NCI-H345 treated with DMSO at 0.1 percent for 48 hours (cell line): ENCODE measurements around the gene IL1RL1.

Source experiments
- DNase-seq: peaks from one replicate; lab custom pipeline; 2025; ENCODE audit not compliant: unreplicated experiment; lab: John Stamatoyannopoulos, UW

The IL1RL1 gene

DNA sequence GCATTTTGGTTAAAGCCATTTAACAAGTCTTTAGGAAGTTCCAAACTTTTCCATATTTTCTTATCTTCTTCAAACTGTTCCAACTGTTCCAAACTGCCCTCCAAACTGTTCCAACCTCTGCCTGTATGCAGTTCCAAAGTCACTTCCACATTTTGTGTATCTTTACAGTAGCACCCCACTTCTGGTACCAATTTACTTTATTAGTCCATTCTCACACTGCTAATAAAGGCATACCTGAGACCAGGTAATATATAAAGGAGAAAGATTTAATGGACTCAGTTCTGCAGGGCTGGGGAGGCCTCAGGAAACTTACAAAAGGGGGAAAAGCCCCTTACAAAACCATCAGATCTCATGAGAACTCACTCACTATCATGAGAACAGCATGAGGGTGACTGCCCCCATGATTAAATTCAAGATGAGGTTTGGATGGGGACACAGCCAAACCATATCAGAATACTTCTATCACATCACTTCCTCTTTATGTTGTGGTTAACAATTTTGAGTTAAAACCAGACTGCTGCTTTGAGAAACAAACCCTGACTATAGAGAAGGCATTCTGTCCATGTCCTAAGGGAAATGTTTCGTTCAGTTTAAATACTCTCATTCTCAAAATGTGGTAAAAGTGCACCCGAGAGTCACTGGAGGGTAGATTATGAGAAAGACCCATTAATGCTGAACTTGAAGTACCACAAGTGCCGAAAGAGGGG lies 55.2 kb downstream of the IL1RL1 start:
- DNase-seq = no peak

DNA sequence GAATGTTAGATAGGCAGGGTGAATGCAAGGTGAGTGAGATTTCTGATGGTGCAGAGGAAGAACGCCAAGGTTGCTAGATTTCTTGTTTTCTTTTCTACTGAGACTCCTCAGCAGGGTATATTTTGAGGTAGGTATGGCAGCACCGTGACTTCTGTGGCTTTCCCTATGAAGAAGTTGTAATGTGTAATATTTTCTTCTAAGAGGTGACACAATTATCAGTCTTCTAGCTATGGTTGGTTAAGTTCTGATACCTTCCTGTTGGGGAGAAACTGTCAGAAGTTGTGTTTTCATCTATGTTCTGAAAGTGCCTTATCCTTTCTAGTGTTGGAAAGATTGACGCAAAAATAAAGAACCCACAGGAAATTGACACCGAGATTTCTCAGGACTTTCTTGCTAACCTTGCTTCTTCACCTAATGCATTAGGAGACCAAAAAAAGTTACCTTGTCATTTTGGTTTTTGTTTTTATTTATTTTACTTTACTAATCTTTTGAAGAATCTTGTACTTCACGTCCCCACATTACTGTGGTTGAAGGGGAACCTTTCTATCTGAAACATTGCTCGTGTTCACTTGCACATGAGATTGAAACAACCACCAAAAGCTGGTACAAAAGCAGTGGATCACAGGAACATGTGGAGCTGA lies 56.1 kb downstream of the IL1RL1 start:
- DNase-seq = no peak

DNA sequence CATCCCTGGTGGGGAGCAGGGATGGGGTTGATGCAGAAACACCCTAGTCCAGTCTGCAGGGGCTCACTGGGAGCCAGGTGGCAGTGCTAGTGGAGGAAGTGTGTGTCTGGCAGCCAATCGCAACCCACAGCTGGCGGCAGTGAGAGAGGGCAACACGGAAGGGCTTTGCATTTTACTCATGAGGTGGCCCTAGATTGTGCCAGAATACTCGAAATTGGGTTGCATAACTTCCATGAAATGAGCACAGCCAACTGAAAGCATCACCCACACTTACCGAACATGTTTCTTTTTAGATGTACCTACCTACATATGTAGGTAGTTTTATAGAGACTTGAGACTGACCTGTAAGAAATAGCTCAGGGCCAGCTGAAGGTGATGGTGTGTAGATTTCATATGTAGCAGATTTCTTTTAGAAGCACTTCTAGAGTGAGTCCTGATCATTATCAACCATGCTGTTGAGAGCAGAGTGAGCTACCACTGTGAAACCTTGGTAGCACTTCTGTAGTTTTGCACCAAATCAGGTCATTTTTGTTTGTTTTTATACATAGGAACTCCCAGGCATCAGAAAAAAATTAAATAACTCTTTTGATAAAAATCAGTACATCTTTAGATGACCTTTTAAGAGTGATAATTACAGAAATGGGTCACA lies 57.2 kb downstream of the IL1RL1 start:
- DNase-seq = no peak

DNA sequence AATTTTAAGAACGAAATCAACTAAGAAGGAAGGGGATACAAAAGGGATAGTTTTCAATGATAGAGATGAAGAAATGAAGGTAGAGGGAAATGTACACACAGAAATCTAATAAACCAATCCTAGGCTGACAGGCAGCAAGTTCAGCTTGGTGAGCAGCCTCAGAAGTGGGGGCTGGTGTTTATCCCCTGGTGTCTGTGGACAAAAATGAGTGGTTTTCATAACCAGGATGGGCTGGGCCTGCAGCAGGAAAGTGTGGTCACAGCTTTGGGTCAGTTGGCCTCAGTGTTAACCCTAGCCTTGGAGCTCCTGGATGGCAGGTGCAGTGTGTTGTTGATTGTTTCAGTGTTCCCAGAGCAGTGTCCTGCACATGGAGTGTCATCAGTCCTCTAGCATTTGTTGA lies 58.5 kb downstream of the IL1RL1 start:
- DNase-seq = no peak

DNA sequence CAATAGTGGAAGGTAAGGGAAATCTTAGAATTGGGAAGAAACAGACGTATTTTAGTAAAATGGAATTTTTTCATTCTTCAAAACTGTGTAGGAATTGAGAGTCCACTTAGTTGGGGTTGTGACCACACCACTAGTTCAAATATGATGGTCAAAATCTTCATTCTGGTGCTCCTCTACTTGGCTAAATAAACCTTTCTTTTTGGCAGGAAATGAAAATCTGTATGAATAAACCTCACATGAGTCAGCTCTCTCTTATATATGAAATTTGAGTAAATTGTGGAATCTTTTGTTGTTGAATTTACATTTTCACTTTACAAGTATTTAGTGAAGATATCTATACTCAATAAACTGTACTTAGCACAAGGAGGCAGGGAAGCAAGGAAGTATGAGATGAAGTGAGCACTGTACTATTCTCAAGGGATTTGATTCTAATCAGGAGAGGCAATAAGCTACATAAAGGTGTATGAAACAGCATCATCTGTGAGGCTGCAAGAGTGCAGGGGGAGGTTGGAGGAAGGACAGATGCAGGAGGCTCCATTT lies 64.8 kb downstream of the IL1RL1 start:
- no peak for DNase-seq

DNA sequence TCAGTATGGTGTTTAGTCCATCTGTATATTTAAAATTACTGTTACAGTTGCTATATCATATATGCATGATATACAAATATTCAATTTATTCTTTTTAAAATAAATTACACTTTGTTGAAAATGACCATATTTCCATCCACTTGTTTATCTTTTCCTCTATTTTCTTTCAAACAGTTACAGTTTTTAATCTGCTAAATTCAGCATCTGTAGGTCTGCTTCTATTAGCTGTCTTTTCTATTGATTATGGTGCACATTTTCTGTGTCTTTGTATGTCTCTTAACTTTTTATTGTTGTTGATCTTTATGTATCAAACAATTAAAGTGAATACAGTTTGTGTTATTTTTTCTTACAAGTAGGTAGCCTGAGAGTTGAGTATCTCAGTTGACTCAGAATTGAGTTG lies 72.4 kb downstream of the IL1RL1 start:
- DNase-seq = no peak

DNA sequence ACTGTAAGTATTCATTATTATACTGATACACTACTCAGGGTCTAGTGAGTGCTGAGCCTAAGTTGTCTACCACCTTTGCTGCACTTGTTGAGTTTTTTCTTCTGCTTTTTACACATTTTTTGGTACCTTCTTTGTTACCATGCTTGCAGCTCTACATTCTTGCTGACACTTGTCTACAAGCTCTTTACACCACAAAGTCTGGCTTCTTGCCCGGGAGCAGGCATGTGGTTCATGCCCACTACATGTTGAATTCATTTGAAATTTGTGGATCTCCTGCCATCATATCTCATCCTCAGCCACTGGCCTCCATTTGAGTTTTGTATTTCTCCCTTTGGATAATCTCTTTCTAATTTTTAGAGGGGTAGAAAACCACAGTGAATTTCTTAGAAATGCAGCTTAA lies 74.2 kb downstream of the IL1RL1 start:
- DNase-seq = no peak

DNA sequence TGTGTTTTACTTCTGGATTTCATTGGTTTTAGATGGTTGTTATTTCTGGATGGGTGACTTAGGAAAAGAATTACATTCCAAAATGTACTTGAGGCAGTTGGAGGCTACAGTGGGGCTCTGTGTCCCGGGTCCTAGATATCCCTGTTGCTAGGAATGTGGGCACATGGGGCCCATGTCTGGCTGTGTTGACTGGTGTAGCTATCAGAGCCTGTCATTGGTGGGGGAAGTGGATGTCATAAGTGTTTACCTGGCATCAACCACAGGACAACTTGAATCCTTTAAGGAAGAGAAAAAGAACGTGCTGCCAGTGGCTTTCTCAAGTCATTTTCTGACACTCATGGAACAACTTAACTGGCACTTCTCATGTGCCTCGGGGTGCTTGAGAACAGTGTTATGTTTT lies 74.6 kb downstream of the IL1RL1 start:
- DNase-seq = no peak

DNA sequence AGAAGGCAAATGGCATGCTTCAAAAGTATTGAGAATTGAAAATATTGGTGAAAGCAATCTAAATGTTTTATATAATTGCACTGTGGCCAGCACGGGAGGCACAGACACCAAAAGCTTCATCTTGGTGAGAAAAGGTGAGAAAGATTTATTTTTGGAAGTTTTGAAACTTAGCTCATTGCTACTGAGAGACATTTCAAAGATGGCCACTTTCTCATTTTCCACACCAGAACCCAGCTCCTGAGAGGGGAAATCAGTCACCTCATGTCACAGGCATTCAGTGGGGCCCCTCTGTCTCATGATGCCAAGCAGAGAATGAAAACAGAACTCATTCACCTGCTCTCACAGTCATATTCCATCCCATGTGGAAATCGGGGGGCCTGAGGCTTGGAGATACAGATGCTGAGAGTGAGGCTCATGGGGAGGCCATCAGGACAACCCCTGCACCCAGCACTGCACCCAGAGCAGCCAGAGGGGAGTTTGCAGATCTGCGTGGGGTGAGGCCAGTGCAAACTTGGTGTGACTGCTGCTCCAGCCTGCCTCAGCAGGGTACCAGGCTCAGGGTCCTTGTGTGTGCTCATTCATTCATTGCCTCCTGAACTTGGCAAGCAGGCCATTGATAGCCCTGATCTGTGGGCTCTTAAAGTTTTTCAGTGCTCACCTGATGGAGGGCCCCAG lies 75.6 kb downstream of the IL1RL1 start:
- no peak for DNase-seq

DNA sequence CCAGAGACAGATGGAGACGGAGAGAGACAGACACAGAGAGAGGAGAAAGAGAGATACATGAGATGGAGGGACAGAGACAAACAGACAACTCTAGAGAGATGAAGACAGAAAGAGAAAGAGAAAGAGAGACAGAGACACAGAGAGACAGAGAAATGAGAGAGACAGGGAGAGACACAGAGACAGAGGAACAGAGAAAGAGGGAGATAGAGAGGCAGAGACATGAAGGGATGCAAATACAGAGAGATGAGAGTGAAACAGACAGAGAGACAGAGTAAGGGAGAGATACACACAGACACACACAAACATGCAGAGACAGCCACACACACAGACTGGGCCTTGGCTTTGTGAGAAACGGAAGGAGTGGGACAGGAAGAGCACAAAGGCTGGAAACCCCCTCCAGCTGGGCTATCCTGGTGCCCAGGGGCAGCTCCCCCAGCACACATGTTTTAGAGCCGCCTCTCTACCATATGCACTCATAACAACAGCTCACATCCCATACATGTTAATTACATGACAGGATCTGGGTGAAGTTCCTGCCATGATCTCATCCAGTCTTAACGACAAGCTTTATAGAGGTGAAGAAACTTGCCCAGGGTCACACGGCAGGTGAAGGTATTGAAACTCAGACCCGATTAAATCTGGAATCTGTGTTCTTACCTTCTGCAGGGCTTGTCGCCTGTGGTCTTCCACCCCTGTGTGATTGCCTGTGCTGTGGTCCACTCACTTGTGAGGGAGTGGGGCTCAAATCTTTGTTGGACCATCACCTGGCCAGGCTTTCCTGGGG lies 76.6 kb downstream of the IL1RL1 start:
- DNase-seq = no peak

DNA sequence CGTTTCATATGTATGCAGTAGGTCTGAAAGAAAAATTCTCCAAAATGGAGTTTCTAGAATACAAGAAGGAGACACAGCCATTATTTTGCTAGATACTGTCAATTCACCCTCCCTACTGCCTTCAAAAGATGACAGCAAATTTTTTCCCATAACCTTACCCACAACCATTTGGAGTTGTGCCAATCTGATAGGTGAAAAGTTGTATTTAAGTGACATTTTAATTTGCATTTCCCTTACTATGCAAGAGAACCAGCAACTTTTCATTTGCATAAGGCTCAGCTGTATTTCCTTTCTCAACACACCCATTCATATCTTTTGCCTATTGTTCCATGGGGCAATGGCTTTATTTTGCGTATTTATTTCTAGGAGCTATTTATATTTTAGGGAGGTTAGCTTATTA lies 80.2 kb downstream of the IL1RL1 start:
- DNase-seq = no peak

DNA sequence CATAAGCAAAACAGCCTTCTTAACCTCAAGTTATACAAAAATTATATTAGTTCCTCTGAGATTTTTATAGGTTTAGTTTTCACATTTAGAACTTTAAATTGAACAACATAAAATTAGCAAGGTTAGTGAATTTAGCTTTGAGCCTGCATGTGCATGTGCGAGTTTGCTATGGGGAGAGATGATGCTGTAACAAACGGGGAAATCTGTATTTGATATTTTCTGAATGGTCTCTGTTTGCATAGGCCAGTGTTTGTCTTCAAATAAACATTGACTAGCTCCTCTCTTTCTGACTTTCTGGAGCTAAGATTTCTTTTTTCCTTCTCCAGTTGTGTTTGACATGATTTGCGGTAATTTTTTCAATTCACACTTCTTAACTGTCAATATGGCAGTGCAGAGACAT lies 80.7 kb downstream of the IL1RL1 start:
- DNase-seq = no peak

DNA sequence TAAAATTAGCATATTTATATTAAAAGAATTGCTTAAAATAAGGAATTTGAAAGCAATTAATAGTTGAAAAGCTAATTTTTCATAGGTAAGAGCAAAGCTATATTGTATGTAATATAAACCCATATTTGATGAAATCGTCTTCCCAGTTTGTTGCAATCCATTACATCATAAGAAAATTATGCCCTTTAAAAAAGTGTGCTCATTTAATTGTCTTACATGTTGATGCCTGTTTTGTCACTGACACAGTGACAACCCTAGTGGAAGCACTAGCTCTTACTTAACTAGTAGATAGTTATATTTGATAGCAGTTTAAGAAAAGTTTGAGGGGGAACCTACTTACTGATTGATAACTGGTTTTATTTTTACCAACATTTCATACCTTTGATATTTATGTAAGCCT lies 81.6 kb downstream of the IL1RL1 start:
- no peak for DNase-seq

DNA sequence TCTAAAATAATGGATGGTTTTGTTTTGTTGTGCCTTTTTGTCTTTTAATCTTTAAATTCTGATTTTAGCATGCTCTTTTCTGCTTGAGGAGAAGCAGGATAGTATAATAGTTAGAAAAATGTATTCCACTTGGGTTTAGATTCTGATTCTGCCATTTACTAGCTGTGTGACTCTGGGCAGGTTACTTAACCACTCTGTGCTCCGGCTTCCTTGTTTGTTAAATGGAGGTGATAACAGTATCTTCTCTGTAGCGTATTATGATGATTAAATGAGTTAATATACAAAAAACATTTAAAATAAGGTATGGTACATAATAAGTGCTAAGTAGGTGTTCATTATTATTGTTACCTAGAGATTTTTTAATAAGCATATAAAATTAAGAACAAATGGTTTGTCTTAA lies 84.6 kb downstream of the IL1RL1 start:
- DNase-seq = no peak

DNA sequence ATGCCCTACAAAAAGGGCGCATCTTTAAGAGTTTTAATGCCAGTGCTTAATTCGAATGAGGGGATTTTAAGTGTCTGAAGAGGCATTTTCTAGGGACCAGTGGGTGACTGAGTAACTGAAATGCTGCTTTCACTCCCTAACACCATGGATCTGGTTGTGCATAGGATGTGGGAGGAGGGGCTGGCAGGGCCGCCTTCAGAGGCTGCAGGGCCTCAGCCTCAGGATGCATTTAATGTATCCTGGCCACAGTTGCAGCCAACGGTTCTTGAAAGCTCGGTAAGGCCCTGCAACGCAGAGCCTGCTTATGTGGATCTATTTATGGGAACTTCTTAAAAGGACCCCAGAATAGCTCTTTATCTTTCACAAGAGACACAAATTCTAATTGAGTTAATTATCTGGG lies 85.8 kb downstream of the IL1RL1 start:
- DNase-seq = no peak

DNA sequence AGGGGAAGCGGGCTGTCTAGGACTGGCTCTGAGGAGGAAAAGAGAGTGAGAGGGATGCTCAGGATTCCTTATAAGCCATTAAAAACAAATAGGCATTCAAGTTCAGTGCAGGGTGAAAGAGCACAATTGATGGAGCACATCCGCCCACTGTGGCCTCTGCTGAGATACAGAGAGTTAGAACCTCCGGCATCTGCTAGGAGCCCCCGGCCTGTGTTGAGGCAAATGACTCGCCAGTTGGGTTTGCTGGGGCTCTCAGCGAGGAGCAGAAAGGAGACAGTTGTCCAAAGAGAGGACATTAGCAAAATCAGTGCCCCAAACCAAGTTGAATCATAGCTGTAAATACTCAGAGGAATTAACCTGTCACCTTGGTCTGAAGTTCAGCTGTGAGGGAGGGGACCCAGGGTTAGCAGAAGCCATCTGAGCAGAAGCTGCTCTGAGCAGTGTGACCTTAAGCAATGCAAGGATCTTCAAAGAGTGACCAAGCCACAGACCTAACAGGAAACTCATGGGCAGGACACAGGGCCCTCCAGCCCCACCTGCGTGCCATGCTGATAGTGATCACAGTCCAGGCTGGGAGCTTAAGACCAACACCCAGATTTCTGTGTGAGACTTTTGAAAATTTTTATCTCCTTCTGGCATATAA lies 88.3 kb downstream of the IL1RL1 start:
- no peak for DNase-seq

DNA sequence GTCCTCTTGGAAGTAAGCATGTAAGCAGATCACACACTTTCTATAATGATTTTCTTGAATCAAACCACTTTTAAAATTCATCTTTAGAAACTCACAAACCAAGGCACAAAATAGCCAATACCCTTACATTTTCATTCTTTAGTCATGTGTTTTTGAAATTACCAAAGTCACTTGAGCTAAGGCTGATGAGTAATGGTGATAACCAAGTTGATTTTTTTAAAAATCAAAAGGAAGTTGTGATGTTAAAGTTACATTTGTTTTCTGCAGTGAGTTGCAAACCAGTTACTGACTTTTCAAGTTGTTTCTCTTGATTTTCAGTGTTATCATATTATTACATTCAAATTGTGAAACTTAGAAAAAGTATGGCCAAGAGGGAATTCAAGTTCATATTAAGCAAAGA lies 90.1 kb downstream of the IL1RL1 start:
- DNase-seq = no peak
